HG03175 (cell line): ENCODE results near the gene CSN3.

Experiments used
- ATAC-seq: cut with Tn5 transposase; IDR thresholded peaks from one replicate; pipeline ENCODE4 v1.9.1; 2021; ENCODE audit warnings: mild to moderate bottlenecking, moderate library complexity; ENCODE audit not compliant: unreplicated experiment

CSN3 gene

GRCh38 chr4:70291341-70291740 lies 48.9 kb downstream of the CSN3 start:
- no peak for ATAC-seq

DNA sequence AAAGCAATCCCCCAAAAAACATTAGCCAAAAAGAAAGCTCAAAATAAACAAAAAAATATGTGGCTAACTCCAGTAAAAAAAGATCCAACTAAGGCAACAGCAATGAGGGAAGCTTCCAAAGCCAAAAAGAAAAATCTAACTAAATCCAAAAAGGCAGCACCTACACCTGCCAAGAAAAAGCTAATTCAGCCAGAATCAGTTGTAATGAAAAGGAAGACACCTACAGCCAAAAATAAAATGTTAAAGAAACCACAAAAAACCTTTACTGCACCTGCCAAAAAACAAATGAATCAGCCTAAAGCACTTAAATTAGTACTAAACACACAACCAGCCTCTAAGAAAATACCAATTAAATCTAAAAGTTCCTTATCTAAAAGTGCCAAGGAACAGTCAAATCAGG lies 55.2 kb downstream of the CSN3 start:
- ATAC-seq: no peak

DNA sequence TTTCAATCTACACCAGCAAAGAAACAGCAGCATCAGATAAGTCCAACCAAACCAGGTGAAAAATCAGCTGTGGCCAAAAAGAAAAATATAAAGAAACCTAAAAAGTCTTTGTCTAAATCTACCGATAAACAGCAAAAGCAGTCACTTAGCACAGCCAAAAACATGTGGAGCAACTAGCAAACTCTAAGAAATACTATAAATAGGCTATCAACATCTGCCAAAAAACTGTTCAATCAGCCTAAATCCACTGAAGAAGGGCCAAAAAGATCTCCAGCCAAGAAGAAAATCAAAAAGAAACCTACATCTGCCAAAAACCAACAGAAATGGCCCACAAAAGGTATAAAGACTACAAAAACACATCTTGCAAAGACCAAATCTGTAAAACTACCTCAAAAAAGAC lies 55.7 kb downstream of the CSN3 start:
- ATAC-seq: no peak

- no peak for ATAC-seq
Observed at GRCh38 chr4:70299643-70300042, 57.2 kb downstream of the CSN3 start.

DNA sequence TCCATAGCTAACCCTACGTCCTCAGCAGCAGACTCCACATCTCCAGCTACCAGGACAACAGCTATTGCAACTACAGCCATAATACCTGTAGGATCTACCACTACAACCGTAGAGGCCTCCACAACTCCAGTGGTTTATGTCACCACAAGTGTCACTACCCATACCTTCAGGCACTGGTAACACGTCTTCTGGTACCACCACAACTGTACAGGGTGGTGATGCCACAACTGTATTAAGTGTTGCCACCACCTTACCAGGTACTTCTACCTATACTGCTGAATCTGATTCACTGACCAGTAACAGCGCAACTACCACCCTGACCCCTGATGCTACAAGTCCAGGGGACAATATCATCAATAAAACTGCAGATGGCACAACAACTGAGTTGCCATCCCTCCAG lies 57.8 kb downstream of the CSN3 start:
- ATAC-seq: no peak
